Nucleus accumbens (tissue), 56 donors: ENCODE results near the gene KRTAP4-6.
"Not testable (repeated sequence)": the region's sequence is repeated elsewhere in the genome, so short reads cannot be mapped to it uniquely, and the experiment has no call there.

ENCODE experiments used
- DNase-seq, 56 donors: peaks; one replicate each; lab custom pipeline; 2025; lab: John Stamatoyannopoulos, UW

Gene KRTAP4-6

DNA sequence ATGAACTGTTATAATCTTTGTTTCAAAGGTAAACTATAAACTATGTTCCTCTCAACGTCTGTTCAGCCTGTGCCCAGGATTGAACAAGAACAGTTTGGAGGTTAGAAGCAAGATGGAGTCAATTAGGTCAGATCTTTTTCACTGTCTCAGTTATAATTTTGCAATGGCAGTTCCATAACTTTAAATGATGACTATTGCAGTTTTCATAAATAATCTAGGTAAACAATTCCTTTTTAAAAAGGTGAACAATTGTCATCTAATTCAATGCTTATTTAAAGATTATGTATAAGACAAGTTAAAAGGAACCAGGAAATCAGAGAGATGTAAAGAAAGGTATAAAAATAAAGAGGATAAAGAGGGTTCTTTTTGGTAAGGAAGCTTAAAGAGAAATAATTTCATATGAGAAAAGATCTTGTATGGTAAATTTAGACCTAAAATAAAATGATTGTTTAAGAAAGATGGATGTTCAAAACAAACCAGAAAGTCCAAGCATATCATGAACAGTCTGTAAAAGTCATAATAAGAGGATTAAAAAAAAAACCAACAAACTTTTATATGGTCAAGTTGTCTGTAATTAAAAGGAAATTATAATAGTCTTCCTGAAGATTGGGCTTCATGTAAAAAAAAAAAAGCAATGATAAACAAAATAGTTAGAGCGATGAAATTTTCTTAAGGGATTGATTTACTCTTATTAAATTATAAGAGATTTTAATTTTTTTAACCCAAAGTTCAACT lies 29.0 kb downstream of the KRTAP4-6 start:
- DNase-seq = no peak

DNA sequence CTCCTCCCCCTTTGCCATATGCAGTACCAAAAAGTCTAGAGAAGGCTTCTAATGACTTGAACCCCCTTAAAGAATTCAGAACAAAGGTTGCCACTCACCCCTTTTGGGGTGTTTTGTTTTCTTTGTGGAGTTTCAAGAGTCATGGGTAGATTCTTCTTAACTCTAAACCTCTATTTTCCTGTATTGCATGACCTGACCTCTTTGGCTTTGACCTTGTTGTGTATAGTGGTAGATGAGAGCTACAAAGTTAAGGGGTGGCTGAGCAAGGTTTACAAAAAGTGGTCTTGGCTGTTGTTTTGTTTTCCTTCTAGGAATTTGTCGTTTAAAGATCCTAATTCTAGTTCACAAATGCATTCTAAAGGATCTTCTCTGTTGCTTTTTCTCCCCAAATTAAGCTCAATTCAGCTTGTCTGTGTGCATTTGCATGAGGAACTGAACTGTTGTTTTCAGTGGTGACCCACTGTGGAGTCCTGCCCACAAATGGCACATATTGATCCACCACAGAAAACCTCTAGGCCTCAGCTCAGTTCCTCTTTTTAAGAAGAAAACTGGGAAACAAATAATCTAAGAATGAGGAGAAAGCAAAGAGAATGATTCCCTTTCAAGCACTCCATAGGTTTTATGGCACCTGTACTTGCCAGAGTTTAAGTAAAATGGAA lies 31.5 kb downstream of the KRTAP4-6 start:
- DNase-seq = not testable (repeated sequence)

DNA sequence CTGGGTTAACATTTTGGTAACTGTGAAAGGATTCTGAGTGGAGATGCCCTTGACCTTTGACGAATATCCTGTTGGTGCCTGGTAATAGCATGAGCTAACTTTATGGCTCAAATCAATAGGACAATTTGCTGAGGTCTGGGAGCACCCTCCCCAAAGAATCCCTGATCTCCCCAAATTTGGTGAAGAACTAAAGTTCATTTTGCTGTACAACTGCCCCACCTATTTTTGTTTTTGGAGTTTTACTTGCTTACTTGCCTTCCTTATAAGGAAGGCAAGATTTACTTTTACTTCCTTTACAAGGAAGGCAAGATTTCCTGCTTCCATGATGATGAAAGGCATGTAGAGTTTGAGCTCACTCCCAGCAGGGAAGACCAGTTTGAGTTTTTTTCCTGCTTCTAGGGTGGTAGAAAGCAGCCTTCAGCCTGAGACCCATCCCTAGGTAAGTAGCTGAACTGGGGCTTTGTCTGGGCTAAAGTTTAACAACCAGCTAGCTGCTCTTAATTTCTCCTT lies 32.3 kb downstream of the KRTAP4-6 start:
- no peak for DNase-seq

DNA sequence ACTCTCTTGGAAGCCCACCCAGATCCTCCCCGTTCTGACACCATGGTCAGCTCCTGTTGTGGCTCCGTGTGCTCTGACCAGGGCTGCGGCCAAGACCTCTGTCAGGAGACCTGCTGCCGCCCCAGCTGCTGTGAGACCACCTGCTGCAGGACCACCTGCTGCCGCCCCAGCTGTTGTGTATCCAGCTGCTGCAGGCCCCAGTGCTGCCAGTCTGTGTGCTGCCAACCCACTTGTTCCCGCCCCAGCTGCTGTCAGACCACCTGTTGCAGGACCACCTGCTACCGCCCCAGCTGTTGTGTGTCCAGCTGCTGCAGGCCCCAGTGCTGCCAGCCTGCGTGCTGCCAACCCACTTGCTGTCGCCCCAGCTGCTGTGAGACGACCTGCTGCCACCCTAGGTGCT lies 35.0 kb downstream of the KRTAP4-6 start, which contains the start of gene KRTAP4-9:
Gene KRTAP4-9 (plus strand): TSS at position 43 of the 400 bp plus-strand sequence. CDS start 0 bp downstream, at position 43.
- DNase-seq = not testable (repeated sequence)

DNA sequence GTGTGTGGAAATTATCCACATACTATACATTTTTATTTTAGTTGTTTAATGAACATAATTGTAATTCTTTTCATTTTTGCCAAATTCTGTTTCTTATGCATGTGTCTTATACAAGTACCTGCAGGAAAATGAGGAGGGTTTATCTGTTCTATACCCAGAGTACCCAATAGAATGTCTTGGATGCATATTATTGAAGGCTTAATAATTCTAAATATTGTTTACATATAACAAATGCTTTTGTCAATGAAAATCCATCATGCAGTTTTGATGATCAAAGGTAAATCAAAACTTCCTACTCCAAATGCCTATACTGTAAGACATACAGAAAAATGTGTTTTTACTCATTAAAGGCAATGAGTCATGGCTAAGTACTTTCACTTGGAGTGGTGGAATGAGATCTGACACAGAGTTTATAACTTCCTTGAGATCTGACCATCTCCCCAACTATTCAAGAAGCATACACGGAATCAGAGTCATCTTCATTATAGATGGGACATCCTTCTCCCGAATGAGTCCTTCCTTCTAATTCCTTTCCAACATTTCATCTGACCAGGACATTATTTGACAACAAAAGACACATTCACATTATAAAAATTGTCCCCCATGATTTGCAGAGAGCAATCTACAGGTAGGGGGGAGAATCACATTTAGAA lies 35.8 kb downstream of the KRTAP4-6 start:
- DNase-seq = not testable (repeated sequence)

DNA sequence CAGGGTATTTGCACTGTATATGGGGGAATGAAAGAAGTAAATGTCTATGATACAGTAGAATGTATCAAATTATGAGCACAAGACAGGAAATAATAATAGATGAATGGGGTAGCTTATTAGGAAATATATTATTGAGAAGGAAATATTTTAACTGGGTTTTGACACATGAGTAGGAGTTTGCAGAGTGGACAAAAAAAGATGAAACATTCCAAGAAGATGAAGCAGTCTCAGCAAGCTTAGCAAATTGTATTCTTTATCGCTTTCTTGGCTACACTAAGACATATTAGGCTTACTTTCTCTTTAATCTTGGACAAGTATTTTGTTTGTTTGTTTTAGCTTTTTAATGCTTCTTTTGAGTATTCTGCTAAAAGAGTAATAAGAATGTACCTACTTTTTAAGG lies 36.4 kb downstream of the KRTAP4-6 start:
- DNase-seq = no peak

DNA sequence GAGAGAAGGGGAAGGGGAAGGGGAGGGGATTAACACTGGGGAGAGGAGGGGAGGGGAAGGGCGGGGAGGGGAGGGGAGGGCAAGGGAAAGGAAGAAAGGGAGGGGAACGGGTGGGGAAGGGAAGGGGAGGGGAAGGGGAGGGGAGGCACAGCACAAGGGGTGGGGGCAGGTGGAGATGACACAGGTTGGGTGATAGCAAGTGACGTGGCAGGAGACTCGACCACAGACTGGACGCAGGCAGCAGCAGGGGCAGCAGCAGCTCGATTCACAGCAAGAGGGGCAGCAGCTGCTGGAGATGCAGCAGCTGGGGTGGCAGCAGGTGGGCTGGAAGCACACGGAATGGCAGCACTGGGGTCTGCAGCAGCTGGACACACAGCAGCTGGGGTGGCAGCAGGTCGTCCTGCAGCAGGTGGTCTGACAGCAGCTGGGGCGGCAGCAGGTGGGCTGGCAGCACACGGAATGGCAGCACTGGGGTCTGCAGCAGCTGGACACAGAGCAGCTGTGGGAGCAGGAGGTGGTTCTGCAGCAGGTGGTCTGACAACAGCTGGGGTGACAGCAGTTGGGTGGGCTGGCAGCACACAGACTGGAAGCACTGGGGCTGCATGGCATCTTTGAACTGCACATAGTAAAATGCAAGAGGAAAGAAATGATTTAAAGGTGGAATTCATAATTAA lies 38.6 kb downstream of the KRTAP4-6 start, which contains the start of gene KRTAP4-16:
Gene KRTAP4-16 (minus strand): TSS at position 624 of the 674 bp plus-strand sequence. CDS start 0 bp downstream, at position 624.
- no peak for DNase-seq

DNA sequence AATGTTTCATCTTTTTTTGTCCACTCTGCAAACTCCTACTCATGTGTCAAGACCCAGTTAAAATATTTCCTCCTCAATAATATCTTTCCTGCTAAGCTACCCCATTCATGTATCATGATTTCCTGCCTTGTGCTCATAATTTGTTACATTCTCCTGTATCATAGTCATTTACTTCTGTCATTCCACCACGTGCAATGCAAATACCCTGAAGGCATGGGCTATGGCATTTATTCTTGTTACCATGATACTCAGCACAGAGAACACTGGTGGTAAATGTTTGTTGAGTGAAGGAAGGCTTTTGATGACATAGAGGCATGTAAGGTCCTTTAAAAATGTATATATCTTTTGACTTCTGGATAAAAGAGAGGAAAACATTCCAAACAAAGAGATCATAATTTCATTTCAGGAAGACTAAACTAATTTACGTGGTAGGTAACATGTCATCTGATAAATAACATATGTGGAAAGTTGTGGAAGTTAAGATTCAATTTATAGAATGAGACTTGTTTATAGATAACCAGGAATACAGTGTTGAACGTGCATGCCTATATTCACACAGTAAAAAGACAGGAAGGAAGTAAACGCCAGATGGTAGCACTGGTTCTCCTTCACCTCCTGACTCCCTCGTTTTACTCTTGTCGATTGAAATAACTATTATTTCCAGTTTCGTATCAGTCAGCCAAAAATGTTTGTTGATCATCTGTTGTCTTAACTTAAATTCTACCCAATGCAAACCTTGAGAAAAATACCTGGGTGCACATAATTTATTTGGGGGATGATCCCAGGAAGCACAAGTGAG lies 40.5 kb downstream of the KRTAP4-6 start:
- not testable (repeated sequence) for DNase-seq

DNA sequence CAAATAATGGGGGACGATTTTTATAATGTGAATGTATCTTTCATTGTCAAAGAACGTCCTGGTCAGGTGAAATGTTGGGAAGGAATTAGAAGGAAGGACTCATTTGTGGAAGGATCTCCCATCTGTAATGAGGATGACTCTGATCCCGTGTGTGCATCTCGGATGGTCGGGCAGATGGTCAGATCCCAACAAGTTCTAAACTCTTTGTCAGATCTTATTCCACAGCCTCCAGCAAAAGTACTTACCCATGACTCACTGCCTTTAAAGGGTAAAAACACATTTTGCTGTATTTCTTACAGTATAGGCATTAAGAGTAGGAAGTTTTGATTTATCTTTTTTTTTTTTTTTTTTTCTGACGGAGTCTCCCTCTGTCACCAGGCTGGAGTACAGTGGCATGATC lies 41.9 kb downstream of the KRTAP4-6 start:
- DNase-seq = no peak

DNA sequence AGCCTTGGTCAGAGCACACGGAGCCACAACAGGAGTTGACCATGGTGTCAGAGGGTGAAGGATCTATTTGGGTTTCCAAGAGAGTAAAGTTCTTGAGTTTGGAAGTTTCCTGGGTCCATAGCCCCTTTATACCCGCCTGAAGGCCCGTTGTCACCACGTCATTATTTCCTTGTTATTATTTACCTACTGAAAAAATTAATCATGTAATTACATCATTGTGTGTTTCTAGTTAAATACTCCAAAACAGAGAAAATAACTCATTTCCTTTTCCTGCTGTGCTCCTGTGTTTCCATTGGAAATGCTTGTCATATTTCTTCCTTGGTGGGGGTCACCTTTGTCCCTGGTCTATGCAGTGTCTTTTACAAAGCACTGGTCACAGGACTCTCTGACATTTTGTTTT lies 42.3 kb downstream of the KRTAP4-6 start, which contains the start of gene KRTAP4-8:
Gene KRTAP4-8 (minus strand): TSS at position 101 of the 400 bp plus-strand sequence. CDS start 58 bp downstream, at position 43.
- DNase-seq = no peak

DNA sequence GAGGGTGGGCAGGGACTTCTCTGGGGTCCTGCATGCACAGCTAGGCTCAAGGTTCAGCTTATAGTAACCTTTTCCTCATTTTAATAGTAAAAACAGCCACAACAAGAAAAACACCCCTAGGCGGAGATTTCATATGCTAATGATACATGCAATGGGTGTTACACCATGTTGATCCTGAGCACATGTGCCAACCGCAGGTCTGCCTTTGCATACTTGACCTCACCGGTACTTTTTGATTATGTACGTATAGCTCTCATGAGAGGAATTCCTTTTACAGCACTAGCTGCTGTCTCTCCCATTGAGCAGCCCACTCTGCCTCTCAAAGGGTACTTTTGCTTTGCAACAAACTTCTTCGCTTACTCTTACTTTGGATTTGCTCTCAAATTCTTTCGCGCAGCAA lies 44.3 kb downstream of the KRTAP4-6 start:
- no peak for DNase-seq
